SK-N-SH (cell line): ENCODE data around the gene CDC14C. TPM values are rescaled to one million over a fixed set of nuclear protein-coding genes. Genes with fewer than 3 reads are reported as not detected.
"Not testable (repeated sequence)": the region's sequence is repeated elsewhere in the genome, so short reads cannot be mapped to it uniquely, and the experiment has no call there.

ENCODE experiments used
- CTCF ChIA-PET: fragments of 300-600, 350-600 bp; formaldehyde crosslinking; extraction: SDS; loops from one replicate; lab custom pipeline; 2021; lab: Yijun Ruan, JAX
- POLR2A ChIA-PET: fragments of 350-600 bp; sonication (Branson Sonifier 250); formaldehyde crosslinking; extraction: SDS; loops from one replicate; lab custom pipeline; 2020; ENCODE audit warnings: antibody characterized with exemption, inconsistent platforms; lab: Yijun Ruan, JAX
- DNase-seq: peaks from one replicate; pipeline ENCODE4 v3.0.0; 2012
- H2AFZ ChIP-seq: fragments of 200-600 bp; sonication (generic); 2 replicates; pipeline ENCODE4 v1.8.1; 2016; ENCODE audit warnings: antibody characterized with exemption, mild to moderate bottlenecking, low read depth
- H3F3A ChIP-seq: fragments of 200-600 bp; sonication (generic); replicated peaks from 2 replicates; pipeline ENCODE3; 2016; ENCODE audit warnings: antibody characterized with exemption, mild to moderate bottlenecking; ENCODE audit not compliant: insufficient read depth
- H3K27ac ChIP-seq, 2 experiments: fragments of 200-500 bp in 1 of 2; fragments of 200-600 bp in 1 of 2; sonication (Bioruptor generic) in 1 of 2; sonication (generic), shearing (Covaris generic) in 1 of 2; 2 replicates each; pipeline versions ENCODE4 v1.5.1 to v1.6.1; 2014 to 2016; ENCODE audit warnings: low read depth in 2 of 2, inconsistent platforms in 1 of 2, low read length in 1 of 2, mild to moderate bottlenecking in 1 of 2, mixed read lengths in 1 of 2
- H3K27me3 ChIP-seq: fragments of 200-600 bp; sonication (generic), shearing (Covaris generic); 2 replicates; pipeline ENCODE4 v1.6.1; 2016; ENCODE audit warnings: mixed run types; ENCODE audit not compliant: insufficient read depth
- H3K36me3 ChIP-seq, 2 experiments: fragments of 200-500 bp in 1 of 2; fragments of 200-600 bp in 1 of 2; sonication (Bioruptor generic) in 1 of 2; sonication (generic) in 1 of 2; replicated peaks in 1 of 2; 2 replicates each; pipeline versions ENCODE3 to v1.5.1; 2014 to 2016; ENCODE audit warnings: low read length in 1 of 2, mild to moderate bottlenecking in 1 of 2; ENCODE audit not compliant: insufficient read depth in 2 of 2, control insufficient read depth in 1 of 2
- H3K4me1 ChIP-seq, 2 experiments: fragments of 200-500 bp in 1 of 2; fragments of 200-600 bp in 1 of 2; sonication (Bioruptor generic) in 1 of 2; sonication (generic), shearing (Covaris generic) in 1 of 2; 2 replicates each; pipeline versions ENCODE4 v1.5.1 to v1.6.1; 2014 to 2016; ENCODE audit warnings: low read depth in 1 of 2, low read length in 1 of 2, mixed run types in 1 of 2; ENCODE audit not compliant: insufficient read depth in 2 of 2, control insufficient read depth in 1 of 2
- H3K4me2 ChIP-seq: fragments of 200-600 bp; sonication (generic), shearing (Covaris generic); 2 replicates; pipeline ENCODE4 v1.6.1; 2017; ENCODE audit warnings: mixed run types
- H3K4me3 ChIP-seq, 2 experiments: fragments of 200-500 bp in 1 of 2; fragments of 200-600 bp in 1 of 2; sonication (Bioruptor generic) in 1 of 2; sonication (generic), shearing (Covaris generic) in 1 of 2; 2 replicates each; pipeline versions ENCODE4 v1.5.1 to v1.8.1; 2014 to 2016; ENCODE audit warnings: low read depth in 2 of 2, inconsistent platforms in 1 of 2, low read length in 1 of 2, mild to moderate bottlenecking in 1 of 2, mixed read lengths in 1 of 2, moderate library complexity in 1 of 2
- H3K79me2 ChIP-seq: fragments of 200-600 bp; sonication (generic); 2 replicates; pipeline ENCODE4 v1.8.1; 2017; ENCODE audit warnings: mild to moderate bottlenecking; ENCODE audit not compliant: insufficient read depth
- H3K9ac ChIP-seq: fragments of 200-600 bp; sonication (generic); 2 replicates; pipeline ENCODE4 v1.6.1; 2017; ENCODE audit warnings: mixed run types
- H3K9me2 ChIP-seq: fragments of 200-600 bp; sonication (generic); 2 replicates; pipeline ENCODE4 v1.6.1; 2017; ENCODE audit warnings: mixed run types
- H3K9me3 ChIP-seq: fragments of 200-600 bp; sonication (generic); 2 replicates; pipeline ENCODE4 v1.6.1; 2017; ENCODE audit warnings: mixed run types, mild to moderate bottlenecking, moderate library complexity
- H4K20me1 ChIP-seq: fragments of 200-600 bp; sonication (generic); 2 replicates; pipeline ENCODE4 v1.6.1; 2017; ENCODE audit warnings: mild to moderate bottlenecking, mixed run types; ENCODE audit not compliant: insufficient read depth
- CHD2 ChIP-seq: fragments of 150-350 bp; IDR thresholded peaks from 2 replicates; pipeline ENCODE4 v1.6.1; 2018; ENCODE audit warnings: low read length; ENCODE audit not compliant: partially characterized antibody
- CTCF ChIP-seq: fragments of 200-600 bp; sonication (generic); IDR thresholded peaks from 2 replicates; pipeline ENCODE4 v1.6.1; 2017; ENCODE audit warnings: antibody characterized with exemption, mild to moderate bottlenecking, moderate library complexity
- ELF1 ChIP-seq: IDR thresholded peaks from 2 replicates; pipeline ENCODE4 v1.4.0; 2012
- EP300 ChIP-seq, 2 experiments: IDR thresholded peaks; 2 replicates each; pipeline versions ENCODE4 v1.4.0 to v1.6.1; 2012; ENCODE audit warnings: borderline replicate concordance in 1 of 2, low read depth in 1 of 2, low read length in 1 of 2
- JUND ChIP-seq: IDR thresholded peaks from 2 replicates; pipeline ENCODE4 v1.4.0; 2012
- MEF2A ChIP-seq: IDR thresholded peaks from 2 replicates; pipeline ENCODE4 v1.4.0; 2012; ENCODE audit warnings: low read depth, borderline replicate concordance
- MXI1 ChIP-seq: IDR thresholded peaks from 2 replicates; pipeline ENCODE4 v1.6.1; 2012; ENCODE audit warnings: mild to moderate bottlenecking, low read depth, low read length, improper control_type of control experiment
- NFIC ChIP-seq: IDR thresholded peaks from 2 replicates; pipeline ENCODE4 v1.4.0; 2012; ENCODE audit warnings: borderline replicate concordance
- NRF1 ChIP-seq: IDR thresholded peaks from 2 replicates; pipeline ENCODE4 v1.6.1; 2012; ENCODE audit warnings: low read depth, mild to moderate bottlenecking, low read length
- RAD21 ChIP-seq: IDR thresholded peaks from 2 replicates; pipeline ENCODE4 v1.6.1; 2012; ENCODE audit warnings: mild to moderate bottlenecking, low read length
- REST ChIP-seq: IDR thresholded peaks from 2 replicates; pipeline ENCODE4 v1.6.1; 2012; ENCODE audit warnings: mild to moderate bottlenecking, low read depth, low read length, moderate library complexity
- RXRA ChIP-seq: IDR thresholded peaks from 2 replicates; pipeline ENCODE4 v1.4.0; 2012; ENCODE audit warnings: low read depth, mild to moderate bottlenecking, borderline replicate concordance
- SIN3A ChIP-seq: IDR thresholded peaks from 2 replicates; pipeline ENCODE4 v1.6.1; 2012; ENCODE audit warnings: low read depth, mild to moderate bottlenecking, low read length, moderate library complexity, borderline replicate concordance
- SMC3 ChIP-seq: IDR thresholded peaks from 2 replicates; pipeline ENCODE4 v1.6.1; 2012; ENCODE audit warnings: low read depth, low read length, improper control_type of control experiment
- TCF12 ChIP-seq: IDR thresholded peaks from 2 replicates; pipeline ENCODE4 v1.4.0; 2012
- WGBS: methylation state at CpG from one replicate; pipeline ENCODE4 v1.1.6; 2017; ENCODE audit warnings: low lambda C conversion rate; 5-methylcytosine and 5-hydroxymethylcytosine counted together
- polyA plus RNA-seq, 3 experiments: library from polyadenylated mRNA; depleted of rRNA; stranded (reverse); fragments of >200 nt; gene quantifications; 2 replicates each; pipeline ENCODE4 v1.2.3, GENCODE V29; 2012
- TF ChIP-seq, protein P1 (sequence below): IDR thresholded peaks from 2 replicates; pipeline ENCODE4; 2012
- TF ChIP-seq, protein P2 (sequence below): fragments of 150-350 bp; IDR thresholded peaks from 2 replicates; pipeline ENCODE4 v1.6.1; 2017; ENCODE audit warnings: antibody characterized with exemption, low read length, low read depth, borderline replicate concordance

CDC14C gene
- polyA plus RNA-seq, 1 of the 3 experiments (the other 2 are of a cell fraction): not detected

GRCh38 chr7:48901966-48902365, 22.4 kb upstream of the CDC14C start (continued):
- TF ChIP-seq NRF1: no peak
- no peak for TF ChIP-seq JUND
- TF ChIP-seq MEF2A: no peak
- TF ChIP-seq TCF12: no peak
- TF ChIP-seq ELF1: no peak
- no peak for TF ChIP-seq MXI1
- TF ChIP-seq NFIC: no peak
- no peak for TF ChIP-seq SMC3
- TF ChIP-seq RAD21: no peak
- TF ChIP-seq REST: no peak
- TF ChIP-seq, all 33 proteins: peak for 0

- Histone ChIP-seq H3K9me2 (no peaks in the 10 kb centered on the region), H3K9ac (no peak overlapping the region), H3K27ac (no peak overlapping the region), H3K27me3 (no peaks in the 10 kb centered on the region), H3F3A (no peaks in the 10 kb centered on the region), H2AFZ (no peak overlapping the region), H3K9me3 (no peaks in the 10 kb centered on the region), H3K4me2 (no peak overlapping the region), H3K4me3 (no peak overlapping the region), H3K4me1 (no peaks in the 10 kb centered on the region), H3K36me3 (no peaks in the 10 kb centered on the region), H3K79me2 (no peaks in the 10 kb centered on the region), H4K20me1 (no peaks in the 10 kb centered on the region)
- TF ChIP-seq CTCF: no peak
- TF ChIP-seq, protein P1, sequence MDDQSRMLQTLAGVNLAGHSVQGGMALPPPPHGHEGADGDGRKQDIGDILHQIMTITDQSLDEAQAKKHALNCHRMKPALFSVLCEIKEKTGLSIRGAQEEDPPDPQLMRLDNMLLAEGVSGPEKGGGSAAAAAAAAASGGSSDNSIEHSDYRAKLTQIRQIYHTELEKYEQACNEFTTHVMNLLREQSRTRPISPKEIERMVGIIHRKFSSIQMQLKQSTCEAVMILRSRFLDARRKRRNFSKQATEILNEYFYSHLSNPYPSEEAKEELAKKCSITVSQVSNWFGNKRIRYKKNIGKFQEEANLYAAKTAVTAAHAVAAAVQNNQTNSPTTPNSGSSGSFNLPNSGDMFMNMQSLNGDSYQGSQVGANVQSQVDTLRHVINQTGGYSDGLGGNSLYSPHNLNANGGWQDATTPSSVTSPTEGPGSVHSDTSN: no peak
- TF ChIP-seq RXRA: no peak
- no peak for TF ChIP-seq SIN3A
- TF ChIP-seq REST: no peak
- no peak for TF ChIP-seq CHD2
- TF ChIP-seq NRF1: no peak
- no peak for TF ChIP-seq EP300 (IDR thresholded peaks at IDR 0.05; ENCODE audit: borderline replicate concordance in 1 of 2, low read depth in 1 of 2, low read length in 1 of 2)
- TF ChIP-seq NFIC: no peak
- TF ChIP-seq, protein P2, sequence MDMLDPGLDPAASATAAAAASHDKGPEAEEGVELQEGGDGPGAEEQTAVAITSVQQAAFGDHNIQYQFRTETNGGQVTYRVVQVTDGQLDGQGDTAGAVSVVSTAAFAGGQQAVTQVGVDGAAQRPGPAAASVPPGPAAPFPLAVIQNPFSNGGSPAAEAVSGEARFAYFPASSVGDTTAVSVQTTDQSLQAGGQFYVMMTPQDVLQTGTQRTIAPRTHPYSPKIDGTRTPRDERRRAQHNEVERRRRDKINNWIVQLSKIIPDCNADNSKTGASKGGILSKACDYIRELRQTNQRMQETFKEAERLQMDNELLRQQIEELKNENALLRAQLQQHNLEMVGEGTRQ: no peak
- no peak for TF ChIP-seq TCF12
- ChIA-PET POLR2A (no interaction called here), CTCF (no interaction called here)
- DNase-seq: no peak
- WGBS: 21% methylated on average over 1 of the region's 1 CpG
Measured at GRCh38 chr7:48904975-48905374, 19.4 kb upstream of the CDC14C start.

DNA sequence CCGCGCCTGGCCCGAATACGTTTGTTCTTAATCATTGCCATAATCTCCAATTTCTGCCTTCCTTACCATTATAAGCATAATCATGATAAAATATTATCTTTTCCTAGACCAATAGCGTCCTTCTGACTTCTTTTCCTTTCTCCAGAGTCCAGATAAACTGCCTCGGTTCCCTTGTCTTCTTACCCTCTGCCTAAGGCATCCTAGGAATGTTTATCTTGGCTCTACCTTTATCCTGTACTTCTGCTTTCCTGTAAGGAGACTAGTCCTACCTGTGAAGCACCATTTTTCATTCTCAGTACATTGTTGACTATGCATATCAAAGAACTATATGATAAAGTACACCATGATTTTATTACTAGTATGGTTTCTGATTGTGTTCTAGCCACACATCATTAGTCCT, 18.7 kb upstream of the CDC14C start:
- H3K27ac ChIP-seq, DNase-seq, H3K4me2 ChIP-seq, H3K36me3 ChIP-seq, H3K9ac ChIP-seq, POLR2A ChIA-PET, H3F3A ChIP-seq, H2AFZ ChIP-seq, H3K27me3 ChIP-seq, H3K4me3 ChIP-seq, H3K79me2 ChIP-seq, H3K9me2 ChIP-seq, CTCF ChIA-PET, H3K9me3 ChIP-seq, H3K4me1 ChIP-seq, H4K20me1 ChIP-seq: not testable (repeated sequence)
- WGBS: 40% methylated on average over 6 of the region's 6 CpGs
